Stomach smooth muscle (tissue), 2 donors: Measurements from ENCODE around the gene KRT14.
"Not testable (repeated sequence)": the region's sequence is repeated elsewhere in the genome, so short reads cannot be mapped to it uniquely, and the experiment has no call there.

Experiments used
- H3K27ac ChIP-seq: one replicate; pipeline ENCODE4 v1.7.0; 2013; ENCODE audit warnings: mild to moderate bottlenecking, low read length, inconsistent platforms
- H3K27me3 ChIP-seq, 2 donors: one replicate each; pipeline ENCODE4 v1.7.0; 2013; ENCODE audit warnings: low read length in 2 of 2; ENCODE audit not compliant: insufficient read depth in 2 of 2, control insufficient read depth in 1 of 2
- H3K36me3 ChIP-seq, 2 donors: one replicate each; pipeline ENCODE4 v1.7.0; 2013; ENCODE audit warnings: low read length in 2 of 2; ENCODE audit not compliant: control insufficient read depth in 2 of 2, insufficient read depth in 2 of 2
- H3K4me1 ChIP-seq: one replicate; pipeline ENCODE4 v1.7.0; 2013; ENCODE audit warnings: low read length; ENCODE audit not compliant: control insufficient read depth, insufficient read depth
- H3K4me3 ChIP-seq, 2 donors: one replicate each; pipeline ENCODE4 v1.7.0; 2013; ENCODE audit warnings: low read length in 2 of 2
- H3K9ac ChIP-seq, 2 donors: one replicate each; pipeline ENCODE4 v1.7.0; 2013; ENCODE audit warnings: low read length in 2 of 2, mild to moderate bottlenecking in 1 of 2
- H3K9me3 ChIP-seq, 2 donors: one replicate each; pipeline ENCODE4 v1.7.0; 2013; ENCODE audit warnings: low read length in 2 of 2; ENCODE audit not compliant: control insufficient read depth in 2 of 2
- donor health status: healthy.
- donor health status: Pancreatic carcinoma.

KRT14 gene

DNA sequence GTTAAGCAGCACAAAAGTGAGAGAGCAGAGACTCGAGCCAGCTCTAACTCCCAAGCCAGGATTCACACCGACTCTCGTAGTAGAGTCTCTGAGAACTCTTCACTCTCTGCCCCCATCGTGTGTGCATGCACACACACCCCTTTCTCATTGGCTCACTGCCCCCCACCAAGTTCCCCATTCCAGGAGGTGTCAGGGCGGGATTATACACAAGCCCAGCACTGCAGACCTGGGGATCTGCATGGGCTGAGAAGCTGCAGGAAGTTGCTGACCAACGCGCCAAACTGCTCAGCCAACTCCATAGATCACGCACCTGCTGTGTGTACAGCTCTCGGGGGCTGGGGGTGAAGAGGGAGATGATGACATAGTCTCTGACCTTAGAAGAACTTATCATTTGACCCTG is 28.1 kb upstream of the KRT14 start:
- not testable (repeated sequence) for H3K9ac ChIP-seq, H3K9me3 ChIP-seq, H3K4me3 ChIP-seq, H3K27me3 ChIP-seq, H3K36me3 ChIP-seq, H3K4me1 ChIP-seq, H3K27ac ChIP-seq

DNA sequence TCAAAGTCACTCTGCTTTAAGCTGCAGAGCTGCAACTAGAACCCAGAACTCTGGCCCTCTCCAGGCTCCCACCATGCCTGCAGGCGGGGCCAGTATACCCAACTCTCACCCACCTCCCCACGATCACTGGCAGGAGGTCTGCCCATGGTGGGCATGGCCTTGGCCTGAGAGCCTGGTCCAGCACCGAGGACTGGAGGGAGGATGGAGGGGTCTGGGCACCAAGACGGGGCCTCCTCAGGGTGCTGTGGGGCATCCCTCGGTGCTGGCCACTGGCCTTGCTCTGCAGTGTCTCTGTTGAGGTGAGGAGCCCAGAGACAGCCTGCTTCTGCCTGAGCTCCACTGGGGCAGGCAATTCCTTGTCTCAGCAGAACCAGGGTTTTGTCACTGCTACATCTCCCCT is 27.4 kb upstream of the KRT14 start:
- H3K27me3 ChIP-seq, result peaks cover 3% of the 10 kb centered on the region in 2 donors
- H3K9me3 ChIP-seq, result no peaks in the 10 kb centered on the region
- no peak overlapping the region for H3K4me3 ChIP-seq
- no peaks in the 10 kb centered on the region for H3K36me3 ChIP-seq
- no peak overlapping the region for H3K27ac ChIP-seq
- H3K9ac ChIP-seq, result no peak overlapping the region
- no peaks in the 10 kb centered on the region for H3K4me1 ChIP-seq

DNA sequence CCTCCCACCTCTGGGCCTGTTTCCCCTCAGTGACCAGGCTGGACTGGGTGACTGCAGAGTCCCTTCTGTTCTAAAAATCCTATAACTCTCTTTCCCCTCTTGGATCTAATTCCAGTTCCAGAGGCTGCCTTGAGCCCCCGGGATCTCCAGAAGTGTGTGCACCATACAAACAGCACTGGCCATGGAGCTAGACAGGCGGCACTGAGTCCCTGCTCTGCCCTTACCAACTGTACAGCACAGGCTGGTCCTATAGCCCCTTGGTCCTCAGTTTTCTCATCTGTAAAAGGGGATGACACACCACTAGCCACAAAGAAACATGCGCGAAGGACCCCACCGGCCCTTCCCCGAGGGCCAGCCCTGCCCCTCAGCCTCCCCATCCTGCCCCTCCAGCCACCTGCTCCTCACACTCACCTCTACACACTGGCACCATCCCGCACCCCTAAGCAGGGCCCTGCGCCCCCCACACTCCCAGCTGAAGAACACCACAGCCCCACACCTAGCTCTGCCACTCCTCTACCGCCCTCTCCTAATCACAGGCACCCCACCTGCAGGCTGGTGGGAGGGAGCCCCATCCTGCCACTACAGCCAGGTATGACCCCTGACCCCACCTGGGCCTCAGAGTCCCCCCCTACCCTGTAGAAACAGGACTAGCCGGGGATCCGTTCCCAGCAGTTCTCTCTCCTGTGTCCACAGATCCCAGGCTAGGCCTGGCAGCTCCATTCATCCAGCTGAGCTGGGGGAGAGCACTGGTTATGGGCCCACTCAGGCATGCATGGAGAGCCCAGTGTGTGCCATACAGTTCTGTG is 26.8 kb upstream of the KRT14 start:
- Histone ChIP-seq H3K9ac (no peak overlapping the region), H3K36me3 (no peaks in the 10 kb centered on the region), H3K27me3 (peaks cover 3% of the 10 kb centered on the region in 2 donors), H3K4me3 (no peak overlapping the region), H3K27ac (no peak overlapping the region), H3K4me1 (no peaks in the 10 kb centered on the region), H3K9me3 (no peaks in the 10 kb centered on the region)

DNA sequence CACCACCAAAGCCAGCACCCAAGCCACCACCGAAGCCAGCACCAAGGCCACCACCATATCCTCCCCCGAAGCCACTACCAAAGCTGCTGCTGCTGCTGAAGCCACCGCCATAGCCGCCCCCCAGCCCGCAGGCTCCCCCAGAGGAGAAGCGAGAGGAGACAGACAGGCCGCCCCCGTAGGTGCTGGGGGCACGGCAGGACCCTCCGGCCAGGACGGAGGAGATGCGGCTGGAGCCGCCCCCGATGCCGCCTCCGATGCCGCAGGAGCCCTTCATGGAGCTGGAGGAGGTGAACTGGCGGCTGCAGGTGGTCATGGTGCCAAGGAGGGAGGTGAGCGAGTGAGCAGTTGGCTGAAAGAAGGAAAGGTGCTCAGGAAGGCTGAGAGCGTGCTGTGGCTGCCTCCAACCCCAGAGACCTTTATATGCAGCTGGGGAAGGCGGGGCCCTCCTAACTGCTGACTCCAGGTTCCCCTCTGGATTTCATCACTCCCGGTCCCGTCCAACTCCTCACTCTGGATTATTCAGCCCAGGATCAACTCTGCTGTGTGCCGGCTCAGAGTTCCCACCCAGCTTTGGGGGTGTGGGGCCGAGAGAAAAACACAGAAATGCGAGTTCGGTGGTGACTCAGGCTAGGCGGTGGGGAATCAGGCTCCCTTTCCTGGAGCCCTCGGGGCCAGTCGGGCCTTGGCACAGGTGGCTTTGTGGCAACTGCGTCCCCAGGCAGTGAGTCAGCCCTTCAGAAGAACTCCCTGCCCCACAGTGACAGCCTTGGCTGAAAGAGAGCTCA is 25.9 kb upstream of the KRT14 start, which contains the start of gene KRT16:
TSS of gene KRT16 (minus strand) at position 392 of the 785 bp plus-strand sequence. CDS start at position 313, 79 bp downstream.
- H3K27ac ChIP-seq, H3K4me3 ChIP-seq, H3K4me1 ChIP-seq: not testable (repeated sequence)

DNA sequence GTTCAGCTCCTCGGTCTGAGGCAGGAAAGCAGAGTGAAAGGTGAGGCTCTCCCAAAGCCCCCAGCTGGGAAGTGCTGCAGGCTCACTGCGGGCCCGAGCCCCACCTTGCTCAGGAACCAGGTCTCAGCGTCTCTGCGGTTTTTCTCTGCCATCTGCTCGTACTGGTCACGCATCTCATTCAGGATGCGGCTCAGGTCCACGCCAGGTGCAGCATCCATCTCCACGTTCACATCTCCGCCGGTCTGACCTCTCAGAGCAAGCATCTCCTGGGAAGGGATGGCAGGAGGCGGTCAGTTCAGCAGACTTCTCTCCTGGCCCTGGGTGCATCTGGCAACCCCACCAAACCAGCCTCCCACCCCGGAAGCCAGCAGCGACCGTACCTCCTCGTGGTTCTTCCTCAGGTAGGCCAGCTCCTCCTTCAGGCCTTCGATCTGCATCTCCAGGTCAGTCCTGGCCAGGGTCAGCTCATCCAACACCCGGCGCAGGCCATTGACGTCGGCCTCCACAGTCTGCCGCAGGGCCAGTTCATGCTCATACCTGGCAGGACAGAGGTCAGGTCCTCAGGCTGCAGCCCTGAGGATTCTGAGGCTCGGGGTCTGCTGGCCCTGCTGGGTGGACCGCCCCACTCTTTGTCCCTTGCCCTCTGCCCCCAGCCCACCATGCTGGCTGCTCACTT is 24.4 kb upstream of the KRT14 start:
- Histone ChIP-seq H3K9me3 (no peaks in the 10 kb centered on the region), H3K27ac (no peak overlapping the region), H3K4me3 (no peak overlapping the region), H3K4me1 (no peaks in the 10 kb centered on the region), H3K27me3 (peaks cover 0 to 3% of the 10 kb centered on the region in 2 donors), H3K36me3 (no peaks in the 10 kb centered on the region), H3K9ac (no peak overlapping the region)

More for the DNA sequence above, 25.9 kb upstream of the KRT14 start, which contains the start of gene KRT16:
- H3K9me3 ChIP-seq, H3K9ac ChIP-seq, H3K27me3 ChIP-seq, H3K36me3 ChIP-seq: not testable (repeated sequence)

DNA sequence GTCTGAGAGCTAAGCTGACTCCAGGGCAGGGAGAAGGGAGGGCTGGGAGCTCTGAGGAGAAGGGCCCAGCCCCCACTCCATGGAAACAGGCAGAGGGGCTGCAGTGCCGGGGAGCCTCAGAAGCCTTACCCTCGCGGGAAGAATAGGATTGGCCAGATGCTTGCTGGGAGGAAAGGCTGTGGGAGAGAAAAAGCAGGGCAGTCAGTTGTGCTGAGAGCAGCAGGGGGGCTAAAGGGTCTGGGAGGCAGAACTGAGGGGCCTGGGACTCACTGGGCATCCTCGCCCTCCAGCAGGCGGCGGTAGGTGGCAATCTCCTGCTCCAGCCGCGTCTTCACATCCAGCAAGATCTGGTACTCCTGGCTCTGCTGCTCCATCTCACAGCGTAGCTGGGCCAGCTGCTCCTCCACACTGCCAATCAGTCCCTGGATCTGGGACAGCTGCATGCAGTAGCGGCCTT is 23.4 kb upstream of the KRT14 start:
- H3K36me3 ChIP-seq, H3K4me3 ChIP-seq, H3K4me1 ChIP-seq, H3K9me3 ChIP-seq, H3K9ac ChIP-seq, H3K27me3 ChIP-seq, H3K27ac ChIP-seq: not testable (repeated sequence)

DNA sequence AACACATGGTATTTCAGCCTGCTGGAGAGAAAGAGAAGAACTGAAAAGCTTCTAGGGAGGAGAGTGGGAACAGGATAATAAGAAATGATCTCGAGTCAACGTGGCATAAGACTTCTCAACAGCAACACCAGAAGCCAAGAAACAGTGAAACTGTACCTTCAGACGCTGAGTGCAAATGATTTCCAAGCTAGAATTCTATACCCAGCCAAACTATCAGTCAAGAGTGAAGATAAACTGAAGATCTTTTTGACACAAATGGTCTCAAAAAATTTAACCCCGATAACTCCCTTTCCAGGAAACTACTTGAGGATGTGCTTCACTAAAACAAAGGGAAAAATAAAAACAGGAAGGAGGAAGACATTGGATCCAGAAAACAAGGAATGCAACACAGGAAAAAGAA is 20.2 kb upstream of the KRT14 start:
- not testable (repeated sequence) for H3K9me3 ChIP-seq, H3K4me1 ChIP-seq, H3K27me3 ChIP-seq, H3K4me3 ChIP-seq, H3K27ac ChIP-seq, H3K36me3 ChIP-seq, H3K9ac ChIP-seq

DNA sequence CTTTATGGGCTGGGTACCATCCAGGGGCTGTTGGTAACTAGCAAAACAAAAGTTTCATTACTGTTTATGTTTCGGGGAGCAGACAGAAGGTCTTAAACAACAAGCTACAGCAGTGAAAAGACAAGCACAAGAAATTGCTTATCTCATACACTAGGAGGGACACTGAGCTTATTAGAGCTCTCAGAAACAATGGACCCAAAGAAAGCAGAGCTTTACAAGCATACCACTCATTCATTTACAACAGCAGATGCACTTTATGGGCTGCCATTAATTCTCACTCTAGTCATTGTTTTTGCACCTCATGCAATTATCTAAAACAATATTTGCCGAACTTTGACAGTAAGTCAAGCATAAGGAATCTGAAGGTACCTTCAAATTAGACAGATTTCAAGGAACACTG is 15.8 kb upstream of the KRT14 start:
- Histone ChIP-seq H3K4me1 (no peaks in the 10 kb centered on the region), H3K27ac (no peak overlapping the region), H3K27me3 (no peaks in the 10 kb centered on the region), H3K4me3 (no peak overlapping the region), H3K36me3 (no peaks in the 10 kb centered on the region), H3K9ac (no peak overlapping the region), H3K9me3 (peaks cover 0 to 4% of the 10 kb centered on the region in 2 donors)

DNA sequence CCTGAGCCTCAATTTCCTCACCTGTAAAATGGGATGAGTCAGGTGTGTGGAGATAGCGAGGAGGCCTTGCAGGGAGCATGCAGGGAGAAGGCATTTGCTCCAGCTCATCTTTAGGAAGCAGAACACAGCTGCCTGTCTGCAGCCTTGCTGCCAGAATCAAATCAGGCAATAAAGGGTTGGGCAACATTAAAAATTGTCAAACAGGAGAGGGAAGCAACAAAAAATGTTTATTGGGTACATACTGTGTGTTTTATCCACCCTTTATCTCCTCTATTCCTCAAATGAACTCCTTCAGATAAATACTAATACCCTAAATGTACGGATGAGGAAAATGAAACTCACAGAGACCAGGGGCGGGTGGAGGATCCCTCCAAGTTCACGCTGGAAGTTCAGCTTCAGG is 13.6 kb upstream of the KRT14 start:
- Histone ChIP-seq H3K4me3 (no peak overlapping the region), H3K27ac (no peak overlapping the region), H3K9me3 (no peaks in the 10 kb centered on the region), H3K36me3 (no peaks in the 10 kb centered on the region), H3K4me1 (no peaks in the 10 kb centered on the region), H3K27me3 (peaks cover 0 to 3% of the 10 kb centered on the region in 2 donors), H3K9ac (no peak overlapping the region)

DNA sequence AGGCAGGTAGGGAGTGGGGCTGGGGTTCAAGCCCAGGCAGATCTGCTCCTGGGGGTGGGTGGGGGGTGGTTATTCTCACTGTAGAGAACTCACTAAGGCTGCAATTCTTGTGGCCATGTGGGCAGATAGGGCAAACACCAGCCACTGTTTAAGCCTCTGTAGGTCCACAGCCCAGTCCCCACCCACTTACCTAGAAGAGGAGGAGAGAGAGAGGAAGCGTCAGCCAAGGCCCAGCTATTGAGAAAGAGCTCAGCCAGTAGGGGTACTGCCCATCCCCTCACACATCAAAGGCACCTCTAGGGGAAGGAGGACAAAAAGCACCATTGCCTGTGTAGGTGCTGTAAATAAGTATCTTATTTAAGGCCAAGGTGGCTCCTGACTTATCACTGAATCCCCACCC is 13.0 kb upstream of the KRT14 start:
- no peak overlapping the region for H3K27ac ChIP-seq
- no peak overlapping the region for H3K9ac ChIP-seq
- H3K4me3 ChIP-seq, result no peak overlapping the region
- no peaks in the 10 kb centered on the region for H3K36me3 ChIP-seq
- no peaks in the 10 kb centered on the region for H3K4me1 ChIP-seq
- peaks cover 0 to 3% of the 10 kb centered on the region in 2 donors for H3K27me3 ChIP-seq
- no peaks in the 10 kb centered on the region for H3K9me3 ChIP-seq
